Measurements from ENCODE around the gene CD53.

DNA sequence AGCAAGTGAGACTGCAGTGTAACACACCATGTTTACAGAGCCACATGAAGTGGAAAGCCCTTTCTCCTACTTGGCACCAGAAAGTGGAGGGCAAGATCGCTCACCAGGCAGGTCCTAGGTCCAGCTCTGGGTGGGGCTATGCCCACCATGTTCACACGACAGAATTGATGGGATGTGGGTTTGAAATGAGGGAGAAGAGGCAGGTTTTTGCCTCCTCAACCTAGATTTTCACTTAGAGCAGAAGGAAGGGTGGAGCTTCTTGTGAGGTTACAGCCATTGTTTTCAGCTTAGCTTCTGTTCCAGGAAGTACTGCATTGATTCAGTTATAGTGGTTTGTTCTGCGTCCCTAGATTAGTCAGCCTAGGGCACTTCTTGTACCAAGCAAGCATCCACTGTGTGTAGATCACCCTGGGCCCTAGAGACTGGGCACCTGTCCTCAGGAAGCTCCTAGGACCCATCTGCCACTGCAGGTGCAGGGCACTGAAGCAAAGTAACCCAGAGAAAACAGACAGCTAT lies 2.3 kb downstream of the CD53 start:
- TF ChIP-seq, protein P1, sequence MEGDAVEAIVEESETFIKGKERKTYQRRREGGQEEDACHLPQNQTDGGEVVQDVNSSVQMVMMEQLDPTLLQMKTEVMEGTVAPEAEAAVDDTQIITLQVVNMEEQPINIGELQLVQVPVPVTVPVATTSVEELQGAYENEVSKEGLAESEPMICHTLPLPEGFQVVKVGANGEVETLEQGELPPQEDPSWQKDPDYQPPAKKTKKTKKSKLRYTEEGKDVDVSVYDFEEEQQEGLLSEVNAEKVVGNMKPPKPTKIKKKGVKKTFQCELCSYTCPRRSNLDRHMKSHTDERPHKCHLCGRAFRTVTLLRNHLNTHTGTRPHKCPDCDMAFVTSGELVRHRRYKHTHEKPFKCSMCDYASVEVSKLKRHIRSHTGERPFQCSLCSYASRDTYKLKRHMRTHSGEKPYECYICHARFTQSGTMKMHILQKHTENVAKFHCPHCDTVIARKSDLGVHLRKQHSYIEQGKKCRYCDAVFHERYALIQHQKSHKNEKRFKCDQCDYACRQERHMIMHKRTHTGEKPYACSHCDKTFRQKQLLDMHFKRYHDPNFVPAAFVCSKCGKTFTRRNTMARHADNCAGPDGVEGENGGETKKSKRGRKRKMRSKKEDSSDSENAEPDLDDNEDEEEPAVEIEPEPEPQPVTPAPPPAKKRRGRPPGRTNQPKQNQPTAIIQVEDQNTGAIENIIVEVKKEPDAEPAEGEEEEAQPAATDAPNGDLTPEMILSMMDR (IDR thresholded peaks at IDR 0.05; ENCODE audit: low read depth, low read length, poor library complexity, severe bottlenecking), result no peak
- no peak for TF ChIP-seq EZH2phosphoT487 (IDR thresholded peaks at IDR 0.05; ENCODE audit: borderline replicate concordance, low read length)

Data from DOHH2 (cell line).